Stimulated activated naive CD8-positive, alpha-beta T cell treated with anti-CD3 and anti-CD28 coated beads, Interleukin-15, Interleukin-2, amounts not matched to agents 100 ng/mL and 50 ng/mL, for 24 hours (primary cell): ENCODE results near the gene VOPP1.
A peak's percentile ranks its signal among the peaks of the same experiment; 100 is the strongest.

ENCODE experiments used
- H3K27ac Mint-ChIP-seq: one replicate; pipeline ENCODE4 v1.8.0; 2021; ENCODE audit warnings: mild to moderate bottlenecking, mixed read lengths
- H3K27me3 Mint-ChIP-seq: one replicate; pipeline ENCODE4 v1.8.0; 2021; ENCODE audit warnings: mixed read lengths
- H3K36me3 Mint-ChIP-seq: one replicate; pipeline ENCODE4 v1.8.0; 2021; ENCODE audit warnings: low read depth, mixed read lengths
- H3K4me1 Mint-ChIP-seq: one replicate; pipeline ENCODE4 v1.8.0; 2021; ENCODE audit warnings: low read depth, mixed read lengths
- H3K4me3 Mint-ChIP-seq: one replicate; pipeline ENCODE4 v1.8.0; 2021; ENCODE audit warnings: mild to moderate bottlenecking, mixed read lengths
- H3K9me3 Mint-ChIP-seq: one replicate; pipeline ENCODE4 v1.8.0; 2021; ENCODE audit warnings: mixed read lengths

Gene VOPP1

DNA sequence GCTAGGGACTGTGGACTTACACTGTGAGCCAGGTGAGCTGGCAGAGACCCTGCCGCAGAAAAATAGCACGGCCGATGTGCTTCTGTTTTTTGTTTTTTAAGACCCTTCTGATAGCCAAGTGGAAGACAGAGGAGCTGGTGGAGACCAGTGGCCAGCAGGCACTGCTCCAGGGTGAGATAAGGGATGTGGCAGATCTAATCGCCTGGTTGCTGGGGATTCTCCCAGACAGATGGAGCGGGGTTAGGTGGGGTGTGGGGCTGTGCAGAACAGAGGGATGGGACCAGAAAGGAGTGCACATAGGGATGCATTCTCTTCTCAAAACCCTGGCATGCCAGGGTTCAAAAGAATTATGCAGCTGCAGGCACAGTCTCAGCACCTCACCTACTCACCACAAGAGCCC, 82.2 kb downstream of the VOPP1 start:
- H3K27ac Mint-ChIP-seq, result no peak overlapping the region
- H3K27me3 Mint-ChIP-seq, result no peaks in the 10 kb centered on the region
- H3K9me3 Mint-ChIP-seq, result no peaks in the 10 kb centered on the region
- H3K36me3 Mint-ChIP-seq, result peaks cover 64% of the 10 kb centered on the region
- H3K4me1 Mint-ChIP-seq, result peaks cover 30% of the 10 kb centered on the region
- H3K4me3 Mint-ChIP-seq, result no peak overlapping the region

DNA sequence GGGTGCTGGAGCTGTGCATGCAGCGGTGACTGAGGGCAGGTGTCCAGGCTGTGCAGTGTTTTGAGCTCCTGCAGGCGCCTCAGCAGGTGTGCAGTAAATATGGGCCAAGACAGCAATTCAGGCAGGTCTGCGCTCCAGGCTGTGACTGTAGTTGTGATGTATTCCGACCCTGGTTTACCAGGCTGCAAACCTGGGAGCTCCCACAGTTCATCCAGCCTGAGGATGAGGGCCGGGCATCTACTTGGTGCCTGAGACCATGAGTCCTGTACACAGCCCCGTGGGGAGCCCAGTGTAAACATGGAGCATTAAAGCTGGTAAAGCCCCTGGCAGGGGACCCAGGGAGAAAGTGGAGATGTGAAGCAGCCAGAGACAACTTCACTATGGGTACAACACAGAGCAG, 82.8 kb downstream of the VOPP1 start:
- no peak overlapping the region for H3K27ac Mint-ChIP-seq
- no peaks in the 10 kb centered on the region for H3K9me3 Mint-ChIP-seq
- peaks cover 34% of the 10 kb centered on the region for H3K4me1 Mint-ChIP-seq
- H3K36me3 Mint-ChIP-seq, result peaks cover 63% of the 10 kb centered on the region
- H3K4me3 Mint-ChIP-seq, result no peak overlapping the region
- no peaks in the 10 kb centered on the region for H3K27me3 Mint-ChIP-seq

DNA sequence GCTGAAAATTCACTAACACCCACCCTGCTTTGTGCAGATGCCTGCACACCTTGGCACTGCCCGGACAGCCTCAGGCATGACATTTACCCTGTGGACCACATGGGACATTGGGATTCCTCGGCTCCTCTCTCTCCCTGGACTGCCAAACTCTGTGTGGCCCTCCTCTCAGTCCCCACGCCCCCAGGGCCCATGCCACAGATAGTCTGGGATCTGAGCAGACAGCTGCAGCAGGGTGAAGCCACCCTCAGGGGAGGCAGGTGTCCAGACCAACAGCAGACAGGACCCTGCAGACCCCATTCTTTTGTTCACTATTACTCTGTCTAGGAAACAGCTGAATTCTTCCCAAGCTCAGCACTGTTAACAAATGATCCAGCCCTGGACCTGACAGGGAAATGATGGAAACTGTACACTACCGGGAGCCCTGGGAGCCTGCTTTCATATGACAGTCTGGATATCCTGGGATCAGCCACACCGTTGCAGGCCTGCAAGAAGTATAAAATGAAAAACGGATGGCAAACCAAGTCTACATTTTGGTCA, 83.4 kb downstream of the VOPP1 start:
- Mint-ChIP-seq H3K36me3 (peaks cover 65% of the 10 kb centered on the region), H3K4me3 (no peak overlapping the region), H3K4me1 (peaks cover 41% of the 10 kb centered on the region), H3K27me3 (no peaks in the 10 kb centered on the region), H3K9me3 (no peaks in the 10 kb centered on the region), H3K27ac (peak overlapping the region; percentile 64)

DNA sequence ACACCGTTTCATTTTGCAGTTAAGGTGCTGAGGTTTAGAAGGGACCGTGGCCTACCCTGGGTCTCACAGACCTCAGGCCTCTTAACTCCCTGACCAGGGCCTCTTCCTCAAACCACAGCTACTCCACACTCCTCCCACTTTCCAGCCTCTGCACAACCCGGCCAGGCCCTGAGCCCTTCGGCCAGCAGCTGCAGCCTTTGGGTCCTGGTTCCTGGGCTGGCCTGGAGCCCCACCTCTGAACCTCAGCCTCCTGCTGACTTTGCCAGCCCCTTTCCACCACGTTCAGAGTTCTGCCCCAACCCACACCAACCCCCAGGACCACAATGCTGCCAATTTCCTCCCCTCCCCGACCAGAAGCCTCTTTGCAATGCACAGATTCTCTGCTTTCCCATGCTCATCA, 84.1 kb downstream of the VOPP1 start:
- no peak overlapping the region for H3K4me3 Mint-ChIP-seq
- H3K9me3 Mint-ChIP-seq, result no peaks in the 10 kb centered on the region
- peaks cover 43% of the 10 kb centered on the region for H3K4me1 Mint-ChIP-seq
- H3K27me3 Mint-ChIP-seq, result no peaks in the 10 kb centered on the region
- H3K36me3 Mint-ChIP-seq, result peaks cover 60% of the 10 kb centered on the region
- H3K27ac Mint-ChIP-seq, result peak overlapping the region; percentile 64

DNA sequence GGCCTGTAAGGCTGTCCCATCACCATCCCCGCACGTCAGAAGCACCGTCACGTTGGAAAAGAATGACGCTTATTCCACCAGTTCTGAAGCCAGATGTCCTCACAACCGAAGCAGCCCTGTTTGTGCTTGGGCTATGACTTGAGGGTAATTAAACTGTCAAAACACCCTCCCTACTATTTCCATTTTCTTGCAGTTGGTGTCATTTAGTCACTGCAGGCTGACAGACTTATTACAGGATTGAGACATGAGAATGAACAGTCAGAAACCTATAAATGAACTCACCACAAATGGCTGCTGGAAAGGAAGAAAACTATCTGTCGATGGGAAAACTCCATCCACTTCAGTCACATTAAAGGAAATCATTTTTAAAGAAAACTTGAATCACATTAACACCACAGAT, 85.3 kb downstream of the VOPP1 start:
- H3K4me1 Mint-ChIP-seq, result peaks cover 54% of the 10 kb centered on the region
- peaks cover 51% of the 10 kb centered on the region for H3K36me3 Mint-ChIP-seq
- H3K4me3 Mint-ChIP-seq, result no peak overlapping the region
- no peak overlapping the region for H3K27ac Mint-ChIP-seq
- H3K27me3 Mint-ChIP-seq, result no peaks in the 10 kb centered on the region
- no peaks in the 10 kb centered on the region for H3K9me3 Mint-ChIP-seq

DNA sequence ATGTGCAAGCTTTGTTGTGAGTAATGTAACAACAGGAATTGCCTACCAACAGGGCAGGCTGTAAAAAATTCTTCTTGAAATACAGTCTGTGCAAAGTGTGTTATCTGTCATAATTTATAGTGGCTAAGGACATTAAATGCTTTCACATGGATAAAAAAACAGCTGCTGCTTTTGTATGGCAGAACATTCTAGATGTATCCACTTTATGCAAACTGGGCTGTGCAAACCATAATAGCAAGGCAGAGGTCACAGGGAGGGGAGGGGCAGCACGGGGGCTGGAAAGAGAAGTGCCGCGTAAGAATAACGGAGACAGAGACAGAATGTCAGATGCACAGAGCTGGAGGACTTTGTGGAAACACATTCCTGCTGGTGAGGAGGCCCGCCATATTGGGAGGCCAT, 86.1 kb downstream of the VOPP1 start:
- Mint-ChIP-seq H3K4me1 (peaks cover 56% of the 10 kb centered on the region), H3K27ac (no peak overlapping the region), H3K9me3 (no peaks in the 10 kb centered on the region), H3K4me3 (no peak overlapping the region), H3K36me3 (peaks cover 46% of the 10 kb centered on the region), H3K27me3 (no peaks in the 10 kb centered on the region)

DNA sequence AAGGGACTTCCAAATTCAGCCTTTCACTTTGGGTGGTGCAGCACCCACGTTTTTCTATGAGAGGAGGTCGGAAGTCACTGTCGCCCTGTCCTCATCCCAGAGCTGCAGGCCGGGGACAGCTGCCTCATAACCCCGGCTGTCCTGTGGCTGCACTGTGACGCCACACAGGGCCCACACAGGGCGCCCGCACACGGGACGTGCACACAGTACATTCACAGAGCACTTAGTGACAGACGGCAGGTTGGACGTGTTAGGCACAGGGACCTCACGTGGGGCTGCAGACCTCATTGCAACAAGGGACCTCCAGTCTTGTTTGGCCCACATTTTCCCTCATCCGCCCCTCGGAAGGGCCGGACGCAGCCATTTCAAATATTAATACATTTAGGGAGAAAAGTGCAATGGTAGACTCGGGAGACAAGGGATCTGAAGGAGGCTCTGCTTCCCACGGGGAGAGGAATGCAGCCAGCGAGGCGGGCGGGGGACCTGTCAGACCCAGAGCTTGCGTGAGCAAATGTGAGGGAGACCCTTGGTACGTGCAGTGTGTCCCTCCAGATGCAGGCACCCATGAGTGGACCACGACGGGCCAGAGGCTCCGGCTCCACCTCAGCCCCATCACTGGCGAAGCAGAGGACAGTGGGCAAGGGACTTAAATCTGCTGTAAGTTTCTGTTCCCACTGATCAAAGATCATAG, 86.7 kb downstream of the VOPP1 start:
- Mint-ChIP-seq H3K4me3 (no peak overlapping the region), H3K27me3 (no peaks in the 10 kb centered on the region), H3K36me3 (peaks cover 50% of the 10 kb centered on the region), H3K27ac (no peak overlapping the region), H3K9me3 (no peaks in the 10 kb centered on the region), H3K4me1 (peaks cover 60% of the 10 kb centered on the region)

DNA sequence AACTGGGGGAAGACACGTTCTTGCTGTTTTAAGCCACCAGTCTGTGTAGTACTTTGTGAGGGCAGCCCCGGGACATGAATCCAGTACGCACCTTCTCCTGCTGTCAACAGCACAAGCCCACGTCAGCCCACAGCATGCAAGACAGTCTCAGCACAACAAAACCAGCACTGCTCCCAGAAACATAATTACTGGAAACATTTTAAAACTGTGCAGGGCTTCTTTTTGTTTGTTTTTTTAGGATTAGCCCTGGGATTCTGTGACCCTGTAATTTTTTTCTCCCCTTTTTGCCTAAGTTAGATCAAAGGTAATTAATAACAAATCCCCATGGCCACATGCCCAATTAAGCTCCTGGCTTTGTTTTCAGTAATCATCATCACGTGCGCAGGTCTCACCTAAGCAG, 87.5 kb downstream of the VOPP1 start:
- H3K9me3 Mint-ChIP-seq, result no peaks in the 10 kb centered on the region
- H3K36me3 Mint-ChIP-seq, result peaks cover 52% of the 10 kb centered on the region
- H3K27ac Mint-ChIP-seq, result no peak overlapping the region
- peaks cover 62% of the 10 kb centered on the region for H3K4me1 Mint-ChIP-seq
- no peak overlapping the region for H3K4me3 Mint-ChIP-seq
- no peaks in the 10 kb centered on the region for H3K27me3 Mint-ChIP-seq

DNA sequence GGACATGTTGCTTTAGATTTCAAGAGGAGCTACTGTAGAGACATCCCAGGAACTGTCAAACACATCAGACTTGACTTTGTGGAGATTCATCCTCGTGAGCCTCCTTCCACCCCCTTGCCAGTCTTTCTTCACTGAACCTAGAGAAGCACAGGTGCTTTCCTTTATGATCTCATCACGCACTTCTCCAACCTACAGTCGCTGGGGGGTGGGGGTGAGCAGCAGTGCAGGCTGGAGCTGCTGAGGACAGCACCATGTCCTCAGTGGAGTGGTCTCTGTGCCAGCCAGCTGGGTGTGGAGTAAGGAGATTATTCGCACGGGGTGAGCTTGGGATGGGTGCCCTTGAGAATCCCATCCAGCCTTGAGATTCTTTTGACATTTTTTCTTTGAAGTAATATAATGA, 88.1 kb downstream of the VOPP1 start:
- Mint-ChIP-seq H3K9me3 (no peaks in the 10 kb centered on the region), H3K27ac (peak overlapping the region; percentile 74), H3K4me1 (peaks cover 56% of the 10 kb centered on the region), H3K36me3 (peaks cover 46% of the 10 kb centered on the region), H3K4me3 (no peak overlapping the region), H3K27me3 (no peaks in the 10 kb centered on the region)

DNA sequence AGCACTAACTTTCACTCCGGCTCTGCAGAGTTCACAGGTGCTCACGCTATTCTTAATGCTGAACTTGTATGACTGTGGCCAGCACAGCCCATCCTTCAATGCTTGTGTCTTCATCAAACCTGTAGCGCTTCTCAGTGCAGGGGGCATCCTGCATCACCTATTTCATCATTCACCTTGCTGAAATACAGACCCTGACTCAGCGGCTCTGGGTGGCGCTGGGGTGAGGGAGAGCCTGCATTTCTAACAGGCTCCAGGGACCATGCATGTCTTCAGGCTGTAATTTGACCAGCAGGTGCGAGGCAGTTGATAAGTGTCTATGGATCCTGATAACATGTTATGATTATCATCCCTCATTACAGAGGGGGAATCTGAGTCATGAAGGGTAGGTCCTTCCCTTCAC, 89.3 kb downstream of the VOPP1 start:
- Mint-ChIP-seq H3K36me3 (peaks cover 46% of the 10 kb centered on the region), H3K4me1 (peaks cover 51% of the 10 kb centered on the region), H3K27ac (no peak overlapping the region), H3K9me3 (no peaks in the 10 kb centered on the region), H3K27me3 (no peaks in the 10 kb centered on the region), H3K4me3 (no peak overlapping the region)

DNA sequence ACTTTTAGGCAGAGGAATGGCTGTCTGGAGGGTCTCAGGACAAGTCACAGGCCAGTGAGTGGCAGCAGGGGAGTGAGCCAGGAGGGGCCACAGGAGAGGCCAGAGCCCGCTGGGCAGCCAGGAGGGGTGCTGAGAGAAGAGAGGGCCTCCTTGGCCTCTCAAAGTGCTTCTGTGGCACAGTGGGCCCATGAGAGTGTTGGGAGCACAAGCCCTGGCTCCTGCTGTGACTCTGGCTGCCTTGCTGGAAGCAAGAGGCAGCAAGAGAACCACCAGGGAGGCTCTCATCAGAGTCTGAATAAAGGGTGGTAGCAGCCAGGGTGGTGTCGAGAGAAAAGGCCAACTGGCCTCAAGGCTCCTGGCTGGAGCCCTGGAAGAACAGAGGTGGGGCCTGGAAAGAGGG, 91.1 kb downstream of the VOPP1 start:
- no peaks in the 10 kb centered on the region for H3K27me3 Mint-ChIP-seq
- H3K27ac Mint-ChIP-seq, result no peak overlapping the region
- peaks cover 64% of the 10 kb centered on the region for H3K4me1 Mint-ChIP-seq
- no peak overlapping the region for H3K4me3 Mint-ChIP-seq
- H3K9me3 Mint-ChIP-seq, result no peaks in the 10 kb centered on the region
- peaks cover 43% of the 10 kb centered on the region for H3K36me3 Mint-ChIP-seq

DNA sequence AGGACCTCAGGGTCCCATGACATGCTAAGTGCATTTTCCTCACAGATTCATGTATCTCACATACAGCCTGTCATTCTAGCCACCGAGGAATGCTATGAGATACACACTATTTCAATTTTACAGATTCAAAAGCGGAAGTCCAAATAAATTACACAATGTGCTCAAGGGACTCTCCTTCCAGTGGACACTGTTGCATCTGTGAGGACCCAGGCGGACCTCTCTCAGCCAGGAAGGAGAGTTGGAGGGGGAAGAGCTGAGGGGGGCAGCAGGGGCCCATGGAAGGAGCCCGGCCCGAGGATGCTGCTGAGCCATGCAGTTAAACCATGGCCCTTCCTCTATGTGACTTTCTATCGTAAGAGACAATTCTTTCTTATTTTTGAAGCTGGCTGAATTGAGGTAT, 93.6 kb downstream of the VOPP1 start:
- Mint-ChIP-seq H3K9me3 (no peaks in the 10 kb centered on the region), H3K27ac (no peak overlapping the region), H3K4me3 (no peak overlapping the region), H3K4me1 (peaks cover 74% of the 10 kb centered on the region), H3K27me3 (no peaks in the 10 kb centered on the region), H3K36me3 (peaks cover 30% of the 10 kb centered on the region)

DNA sequence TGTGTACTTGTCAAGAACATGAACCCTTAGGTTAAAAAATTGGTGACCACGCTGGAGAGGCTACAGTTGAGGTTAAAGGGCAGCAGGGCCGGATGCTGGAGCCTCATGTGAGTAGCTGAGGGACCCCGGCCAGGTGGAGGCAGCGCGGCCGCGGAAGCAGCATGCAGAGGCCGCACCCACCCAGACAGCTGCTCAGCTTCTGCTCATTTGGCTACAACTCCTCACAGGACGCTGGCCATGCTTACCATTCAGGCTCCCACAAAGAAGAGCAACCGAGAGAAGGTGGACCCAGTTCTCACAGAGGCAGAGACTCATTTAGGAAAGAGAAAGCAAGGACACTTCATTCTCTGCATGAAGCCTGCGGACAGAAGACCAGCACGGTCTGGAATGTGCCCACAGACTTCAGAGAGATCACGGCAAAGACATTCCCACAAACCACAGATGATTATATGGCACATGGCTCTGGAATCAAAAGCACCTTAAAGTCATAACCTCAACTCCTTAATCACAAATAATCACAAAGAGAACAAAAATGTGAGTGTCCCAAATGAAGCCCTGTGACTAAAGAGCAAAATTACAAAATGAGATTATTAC, 94.4 kb downstream of the VOPP1 start:
- Mint-ChIP-seq H3K27me3 (no peaks in the 10 kb centered on the region), H3K4me1 (peaks cover 69% of the 10 kb centered on the region), H3K9me3 (no peaks in the 10 kb centered on the region), H3K27ac (no peak overlapping the region), H3K36me3 (peaks cover 30% of the 10 kb centered on the region), H3K4me3 (no peak overlapping the region)

DNA sequence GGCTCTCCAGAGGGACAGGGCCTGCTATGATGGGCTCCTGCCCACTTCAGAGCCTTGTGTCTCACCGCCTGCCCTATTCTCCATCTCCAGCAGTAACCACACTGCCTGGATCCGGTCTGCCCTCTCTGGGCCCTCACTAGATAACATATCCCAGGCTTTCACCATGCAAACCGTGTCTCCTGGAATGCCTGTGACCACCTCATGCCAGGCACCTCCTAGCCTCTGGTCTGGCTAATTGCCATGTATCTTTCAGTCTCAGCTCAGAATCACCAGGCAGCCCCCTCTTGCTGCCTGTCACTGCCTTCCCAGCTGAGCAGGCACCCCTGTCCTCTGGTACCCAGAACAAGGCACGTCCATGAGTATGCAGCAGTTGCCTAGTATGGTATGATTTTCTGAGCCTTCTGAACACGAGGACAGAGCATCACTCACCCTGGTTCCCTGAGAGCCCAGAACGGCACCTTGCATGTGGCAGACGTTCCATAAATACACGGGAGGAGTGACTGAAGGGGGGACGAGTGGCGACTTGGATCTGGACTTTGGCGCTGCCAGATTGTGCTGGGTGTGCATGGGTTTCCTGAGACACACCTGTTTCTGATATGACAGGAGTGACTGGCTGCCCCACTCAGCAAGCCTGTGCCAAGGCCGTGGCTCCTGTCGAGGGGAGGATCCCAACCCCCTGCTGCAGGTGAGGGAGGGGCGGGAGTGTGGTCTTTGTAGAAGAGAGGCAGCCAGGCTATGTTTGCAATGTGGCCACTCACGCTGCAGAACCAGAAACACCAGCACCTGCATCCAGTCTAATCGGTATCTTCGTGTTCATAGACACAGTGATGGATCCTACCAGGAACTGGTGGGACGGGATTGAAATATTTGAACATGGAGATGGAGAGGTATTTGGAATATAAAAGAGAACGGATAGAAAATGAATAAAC, 95.2 kb downstream of the VOPP1 start:
- Mint-ChIP-seq H3K36me3 (peaks cover 30% of the 10 kb centered on the region), H3K4me1 (peaks cover 63% of the 10 kb centered on the region), H3K27me3 (no peaks in the 10 kb centered on the region), H3K9me3 (no peaks in the 10 kb centered on the region), H3K4me3 (no peak overlapping the region), H3K27ac (peak overlapping the region; percentile 65)
